HepG2 (cell line): Measurements from ENCODE around the gene MCAM. TPM values are rescaled to one million over a fixed set of nuclear protein-coding genes. Genes with fewer than 3 reads are reported as not detected.

Experiments
- ATAC-seq: fragments of 200-7000 bp; cut with Tn5 transposase; 3 replicates; pipeline ENCODE4 v1.9.1; 2020; ENCODE audit warnings: mild to moderate bottlenecking, moderate library complexity
- BruUV-seq: library from RNA; stranded (reverse); fragments of 400-500 nt; replicated peaks from 2 replicates; lab custom pipeline; 2021; lab: Mats Ljungman, UMichigan
- CTCF ChIA-PET: fragments of 300-600 bp; formaldehyde crosslinking; extraction: SDS; loops from one replicate; lab custom pipeline; 2021; ENCODE audit warnings: low total read pairs, inconsistent platforms, low intra/inter-chr PET ratio; lab: Yijun Ruan, JAX
- POLR2A ChIA-PET: fragments of 350-600 bp; sonication (Branson Sonifier 250); formaldehyde crosslinking; loops from one replicate; lab custom pipeline; 2020; ENCODE audit warnings: antibody characterized with exemption, inconsistent platforms; lab: Yijun Ruan, JAX
- DNase-seq: peaks from one replicate; pipeline ENCODE4 v3.0.0-alpha.2; 2015; ENCODE audit warnings: low spot score
- FAIRE-seq: peaks from 3 replicates; lab custom pipeline; 2011; peaks lifted over from hg19 to GRCh38; lab: Jason Lieb, UNC
- H2AFZ ChIP-seq: one replicate; pipeline ENCODE4 v1.6.1; 2011; ENCODE audit warnings: low read length, inconsistent platforms
- H3K27ac ChIP-seq: fragments of 300-600 bp; 3 replicates; pipeline ENCODE4 v1.8.0; 2011; ENCODE audit warnings: mixed run types, mild to moderate bottlenecking, mixed read lengths, low read length, inconsistent platforms; ENCODE audit not compliant: insufficient read depth; ENCODE audit errors: extremely low read length
- H3K27me3 ChIP-seq, 2 experiments: fragments of 200-600 bp in 1 of 2; 2 replicates in 1 of 2; 3 replicates in 1 of 2; pipeline versions ENCODE4 v1.6.0 to v1.8.0; 2011; ENCODE audit warnings: low read length in 2 of 2, mild to moderate bottlenecking in 2 of 2, moderate library complexity in 2 of 2, inconsistent platforms in 1 of 2; ENCODE audit not compliant: insufficient read depth in 2 of 2, control insufficient read depth in 1 of 2
- H3K36me3 ChIP-seq, 2 experiments: fragments of 200-600 bp in 1 of 2; replicated peaks in 1 of 2; 2 replicates in 1 of 2; 3 replicates in 1 of 2; pipeline versions ENCODE4 v1.5.1 to v1.8.0; 2011; ENCODE audit warnings: low read length in 2 of 2, inconsistent platforms in 1 of 2; ENCODE audit not compliant: insufficient read depth in 2 of 2, control insufficient read depth in 1 of 2
- H3K4me1 ChIP-seq: 2 replicates; pipeline ENCODE4 v1.5.1; 2012; ENCODE audit warnings: low read length, inconsistent platforms; ENCODE audit not compliant: insufficient read depth
- H3K4me2 ChIP-seq: 2 replicates; pipeline ENCODE4 v1.6.0; 2011; ENCODE audit warnings: low read depth, low read length, inconsistent platforms
- H3K4me3 ChIP-seq, 3 experiments: fragments of 200-600 bp in 1 of 3; sonication (generic), shearing (Covaris generic) in 1 of 3; replicated peaks in 1 of 3; 2 replicates each; pipeline ENCODE4 v1.5.1; 2011 to 2016; ENCODE audit warnings: low read length in 3 of 3, inconsistent platforms in 2 of 3, low read depth in 2 of 3, mild to moderate bottlenecking in 2 of 3, control low read depth in 1 of 3, mixed read lengths in 1 of 3; ENCODE audit not compliant: insufficient read depth in 1 of 3
- H3K79me2 ChIP-seq: one replicate; pipeline ENCODE4 v1.6.1; 2011; ENCODE audit warnings: low read length, inconsistent platforms; ENCODE audit not compliant: insufficient read depth
- H3K9ac ChIP-seq: 2 replicates; pipeline ENCODE4 v1.6.0; 2011; ENCODE audit warnings: mild to moderate bottlenecking, low read depth, low read length, inconsistent platforms; ENCODE audit not compliant: insufficient read depth
- H3K9me3 ChIP-seq: 2 replicates; pipeline ENCODE4 v1.5.1; 2012; ENCODE audit warnings: mild to moderate bottlenecking, low read length
- H4K20me1 ChIP-seq: 2 replicates; pipeline ENCODE4 v1.6.0; 2011; ENCODE audit warnings: inconsistent platforms, mild to moderate bottlenecking, low read length, moderate library complexity; ENCODE audit not compliant: insufficient read depth
- CBX5 ChIP-seq: sonication (generic); formaldehyde crosslinking; IDR thresholded peaks from 2 replicates; pipeline ENCODE4 v1.4.0; 2020; ENCODE audit warnings: missing genetic modification reagents, borderline replicate concordance
- CHCHD3 ChIP-seq: sonication (generic); formaldehyde crosslinking; IDR thresholded peaks from 2 replicates; pipeline ENCODE4 v1.8.0; 2022; ENCODE audit warnings: mild to moderate bottlenecking, missing genetic modification reagents, moderate library complexity
- GLMP ChIP-seq: sonication (generic); formaldehyde crosslinking; IDR thresholded peaks from 2 replicates; pipeline ENCODE4 v1.9.0; 2021; ENCODE audit warnings: missing genetic modification reagents, mild to moderate bottlenecking, borderline replicate concordance
- LBX2 ChIP-seq: sonication (generic); formaldehyde crosslinking; IDR thresholded peaks from 2 replicates; pipeline ENCODE4 v1.5.0; 2020; ENCODE audit warnings: missing genetic modification reagents, mild to moderate bottlenecking, borderline replicate concordance
- MEIS1 ChIP-seq: sonication (generic); formaldehyde crosslinking; IDR thresholded peaks from 2 replicates; pipeline ENCODE4 v1.9.0; 2021; ENCODE audit warnings: mild to moderate bottlenecking, missing genetic modification reagents, moderate library complexity, borderline replicate concordance
- NCOA5 ChIP-seq: sonication (generic); formaldehyde crosslinking; IDR thresholded peaks from 2 replicates; pipeline ENCODE4 v1.4.0; 2020; ENCODE audit warnings: missing genetic modification reagents
- NFE2L1 ChIP-seq: sonication (generic); formaldehyde crosslinking; IDR thresholded peaks from 2 replicates; pipeline ENCODE4 v1.4.0; 2020; ENCODE audit warnings: missing genetic modification reagents, mild to moderate bottlenecking, borderline replicate concordance
- TOE1 ChIP-seq: sonication (generic); formaldehyde crosslinking; IDR thresholded peaks from 2 replicates; pipeline ENCODE4 v1.4.0; 2020; ENCODE audit warnings: mild to moderate bottlenecking, missing genetic modification reagents
- ZBTB4 ChIP-seq: sonication (generic); formaldehyde crosslinking; IDR thresholded peaks from 2 replicates; pipeline ENCODE4 v1.4.0; 2020; ENCODE audit warnings: missing genetic modification reagents, mild to moderate bottlenecking, borderline replicate concordance
- ZFP62 ChIP-seq: sonication (generic); formaldehyde crosslinking; IDR thresholded peaks from 2 replicates; pipeline ENCODE4 v1.4.0; 2020; ENCODE audit warnings: missing genetic modification reagents
- ZIK1 ChIP-seq: sonication (generic); formaldehyde crosslinking; IDR thresholded peaks from 2 replicates; pipeline ENCODE4 v1.5.0; 2020; ENCODE audit warnings: mild to moderate bottlenecking, low read depth, missing genetic modification reagents, borderline replicate concordance
- ZNF552 ChIP-seq: sonication (generic); formaldehyde crosslinking; IDR thresholded peaks from 2 replicates; pipeline ENCODE4 v1.9.0; 2022; ENCODE audit warnings: missing genetic modification reagents, mild to moderate bottlenecking, borderline replicate concordance
- ZNF598 ChIP-seq: sonication (generic); formaldehyde crosslinking; IDR thresholded peaks from 2 replicates; pipeline ENCODE4 v1.5.1; 2020; ENCODE audit warnings: mild to moderate bottlenecking, missing genetic modification reagents, borderline replicate concordance
- ZNF7 ChIP-seq: IDR thresholded peaks from 2 replicates; pipeline ENCODE4 v1.6.1; 2016; ENCODE audit warnings: missing biosample characterization, missing genetic modification reagents
- WGBS: methylation state at CpG from one replicate; pipeline ENCODE4 v1.1.6; 2017; ENCODE audit warnings: low lambda C conversion rate; 5-methylcytosine and 5-hydroxymethylcytosine counted together
- in situ Hi-C: cut with HindIII; loops from 2 replicates; pipeline ENCODE4 v1.10.0; 2017; ENCODE audit warnings: low pct_unique_long_range_greater_than_20kb; ENCODE audit not compliant: extremely low pct_ligation_motif_present
- intact Hi-C: fragments of 100-400 bp; cut with micrococcal nuclease; formaldehyde crosslinking; loops from one replicate; pipeline ENCODE4 v1.10.0; 2022; ENCODE audit not compliant: unreplicated experiment
- polyA plus RNA-seq, 8 experiments: library from polyadenylated mRNA; depleted of rRNA in 3 of 8; stranded (reverse) in 7 of 8; unstranded in 1 of 8; fragments of >200 nt; fragmentation: Illumina TruSeq in 4 of 8; extraction: Trizol in 4 of 8; gene quantifications; 2 replicates each; pipeline versions ENCODE4 v1.2.1 to v1.2.3, GENCODE V29; 2011 to 2016; ENCODE audit warnings: low read depth in 4 of 8, missing spikeins in 1 of 8, mixed read lengths in 1 of 8; ENCODE audit not compliant: insufficient read depth in 1 of 8
- total RNA-seq, 5 experiments: library from RNA; depleted of rRNA; stranded (reverse); fragments of >200 nt; fragmentation: Illumina TruSeq; extraction: Trizol; gene quantifications; 2 replicates each; pipeline ENCODE4 v1.2.3, GENCODE V29; 2016; ENCODE audit warnings: low read depth in 1 of 5
- TF ChIP-seq, protein P1 (sequence below): fragments of 450-650 bp; IDR thresholded peaks from 2 replicates; pipeline ENCODE4 v1.6.1; 2016

The MCAM gene
- total and polyA plus RNA-seq, 2 of the 13 experiments (the other 11 are each of a cell fraction or from before 2014, with no cell fraction given): 12.1 to 15.2 TPM

- no peak overlapping the region for H3K27ac ChIP-seq
- H4K20me1 ChIP-seq: no peaks in the 10 kb centered on the region
- H3K4me2 ChIP-seq: no peak overlapping the region; the same call in 1 of the 2 replicates
- no peak overlapping the region for H2AFZ ChIP-seq
- H3K36me3 ChIP-seq: no peaks in the 10 kb centered on the region
- no peak overlapping the region for H3K4me3 ChIP-seq
- no peaks in the 10 kb centered on the region for H3K79me2 ChIP-seq
- TF ChIP-seq ZIK1 (CRISPR knock-in tag) (no peak), NFE2L1 (no peak), ZNF598 (CRISPR knock-in tag) (no peak), CBX5 (CRISPR knock-in tag) (no peak), ZNF7 (CRISPR knock-in tag) (no peak), NCOA5 (CRISPR knock-in tag) (no peak), MEIS1 (CRISPR knock-in tag) (no peak), LBX2 (CRISPR knock-in tag) (no peak), CHCHD3 (CRISPR knock-in tag) (no peak), ZBTB4 (no peak), ZFP62 (CRISPR knock-in tag) (no peak), ZNF552 (CRISPR knock-in tag) (no peak), GLMP (no peak), TOE1 (CRISPR knock-in tag) (no peak)
- TF ChIP-seq, protein P1, sequence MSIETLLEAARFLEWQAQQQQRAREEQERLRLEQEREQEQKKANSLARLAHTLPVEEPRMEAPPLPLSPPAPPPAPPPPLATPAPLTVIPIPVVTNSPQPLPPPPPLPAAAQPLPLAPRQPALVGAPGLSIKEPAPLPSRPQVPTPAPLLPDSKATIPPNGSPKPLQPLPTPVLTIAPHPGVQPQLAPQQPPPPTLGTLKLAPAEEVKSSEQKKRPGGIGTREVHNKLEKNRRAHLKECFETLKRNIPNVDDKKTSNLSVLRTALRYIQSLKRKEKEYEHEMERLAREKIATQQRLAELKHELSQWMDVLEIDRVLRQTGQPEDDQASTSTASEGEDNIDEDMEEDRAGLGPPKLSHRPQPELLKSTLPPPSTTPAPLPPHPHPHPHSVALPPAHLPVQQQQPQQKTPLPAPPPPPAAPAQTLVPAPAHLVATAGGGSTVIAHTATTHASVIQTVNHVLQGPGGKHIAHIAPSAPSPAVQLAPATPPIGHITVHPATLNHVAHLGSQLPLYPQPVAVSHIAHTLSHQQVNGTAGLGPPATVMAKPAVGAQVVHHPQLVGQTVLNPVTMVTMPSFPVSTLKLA: no peak
- FAIRE-seq: no peak
- H3K9me3 ChIP-seq: no peaks in the 10 kb centered on the region
- peaks cover 0 to 13% of the 10 kb centered on the region in 2 experiments; a peak in 3 of 5 replicates for H3K27me3 ChIP-seq
- no TSS peak for BruUV-seq
- no peak for DNase-seq
- H3K4me1 ChIP-seq: peaks cover 65% of the 10 kb centered on the region
- intact Hi-C loops: no loop called here
- H3K9ac ChIP-seq: no peak overlapping the region
- POLR2A ChIA-PET: interaction anchor here (0.6 to 1.2 kb wide), 4 partner anchors 10 to 468 kb away, joined by 3 to 5 read pairs (median 4); no protein-coding TSS in a partner anchor
- WGBS: 39% methylated on average over 6 of the region's 6 CpGs
- CTCF ChIA-PET: no interaction called here
- in situ Hi-C loops: no loop called here
- no peak for ATAC-seq
Observed at GRCh38 chr11:119350302-119350701, 33.4 kb upstream of the MCAM start.
